ENCODE measurements around the gene AAK1. TPM values are rescaled to one million over a fixed set of nuclear protein-coding genes. Genes with fewer than 3 reads are reported as not detected.

The AAK1 gene
- total and polyA plus RNA-seq, 10 of the 15 experiments (the other 5 are each of a cell fraction or from before 2014, with no cell fraction given), result 2.9 to 41.4 (median 17.5) TPM

DNA sequence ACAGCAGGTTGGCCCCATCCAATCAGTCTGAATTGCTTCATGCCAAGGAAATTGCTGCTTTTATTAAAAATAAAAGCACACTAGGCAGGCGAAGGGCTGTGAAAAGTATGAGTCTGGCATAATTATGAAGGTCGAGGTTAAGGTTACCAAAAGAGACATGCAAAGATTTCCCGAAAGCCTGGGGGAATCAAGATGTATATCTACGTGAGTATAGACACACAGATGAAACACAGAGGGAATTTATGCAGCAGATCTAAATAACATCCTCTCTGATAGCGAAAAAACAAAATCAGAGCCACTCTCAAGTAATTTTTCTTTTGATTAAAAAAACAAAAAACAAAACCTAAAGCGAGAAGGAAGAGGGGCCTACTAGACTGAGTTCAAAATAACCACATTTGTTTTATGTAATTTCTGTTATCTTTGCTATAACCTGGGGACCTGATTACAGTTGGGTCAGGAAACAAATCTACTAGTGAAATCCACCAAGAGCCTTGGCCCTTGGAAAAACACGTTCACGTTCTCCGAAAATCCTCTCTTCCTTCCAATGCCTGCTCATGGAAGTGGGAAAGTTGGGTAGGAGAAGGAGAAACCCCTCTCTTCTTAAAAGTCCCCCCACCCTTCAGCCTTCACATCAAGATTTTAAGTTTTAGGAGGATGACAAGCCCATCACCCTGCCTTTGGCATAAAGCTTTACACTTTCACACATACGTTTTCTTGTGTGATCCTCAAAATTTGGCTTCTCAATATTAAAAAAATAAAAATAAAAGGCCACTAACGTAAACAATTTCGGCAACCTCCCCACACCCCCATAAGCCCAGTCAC is 1.4 kb downstream of the AAK1 start:
- 76% methylated on average over 12 of the region's 12 CpGs for WGBS (ENCODE audit: insufficient coverage, insufficient replicate concordance, low lambda C conversion rate, missing lambda C conversion rate)
- DNase-seq (ENCODE audit: low read depth, low spot score), result no peak
- TF ChIP-seq EED (IDR thresholded peaks at IDR 0.05; ENCODE audit: low read depth) (no peak), SP1 (IDR thresholded peaks at IDR 0.05; ENCODE audit: low read depth, low read length) (no peak), HDAC6 (IDR thresholded peaks at IDR 0.05; ENCODE audit: unreplicated experiment) (no peak), MEF2B (IDR thresholded peaks at IDR 0.05; ENCODE audit: partially characterized antibody, poor library complexity, severe bottlenecking) (no peak), CBX3 (IDR thresholded peaks at IDR 0.05; ENCODE audit: borderline replicate concordance, low read depth) (no peak), CHD1 (IDR thresholded peaks at IDR 0.05; ENCODE audit: low read depth, low read length) (0 out of 2 replicates have a peak, but pooled peaks have one; percentile 9), RELA (IDR thresholded peaks at IDR 0.05; ENCODE audit: borderline replicate concordance, partially characterized antibody) (no peak)
- TF ChIP-seq, protein P1, sequence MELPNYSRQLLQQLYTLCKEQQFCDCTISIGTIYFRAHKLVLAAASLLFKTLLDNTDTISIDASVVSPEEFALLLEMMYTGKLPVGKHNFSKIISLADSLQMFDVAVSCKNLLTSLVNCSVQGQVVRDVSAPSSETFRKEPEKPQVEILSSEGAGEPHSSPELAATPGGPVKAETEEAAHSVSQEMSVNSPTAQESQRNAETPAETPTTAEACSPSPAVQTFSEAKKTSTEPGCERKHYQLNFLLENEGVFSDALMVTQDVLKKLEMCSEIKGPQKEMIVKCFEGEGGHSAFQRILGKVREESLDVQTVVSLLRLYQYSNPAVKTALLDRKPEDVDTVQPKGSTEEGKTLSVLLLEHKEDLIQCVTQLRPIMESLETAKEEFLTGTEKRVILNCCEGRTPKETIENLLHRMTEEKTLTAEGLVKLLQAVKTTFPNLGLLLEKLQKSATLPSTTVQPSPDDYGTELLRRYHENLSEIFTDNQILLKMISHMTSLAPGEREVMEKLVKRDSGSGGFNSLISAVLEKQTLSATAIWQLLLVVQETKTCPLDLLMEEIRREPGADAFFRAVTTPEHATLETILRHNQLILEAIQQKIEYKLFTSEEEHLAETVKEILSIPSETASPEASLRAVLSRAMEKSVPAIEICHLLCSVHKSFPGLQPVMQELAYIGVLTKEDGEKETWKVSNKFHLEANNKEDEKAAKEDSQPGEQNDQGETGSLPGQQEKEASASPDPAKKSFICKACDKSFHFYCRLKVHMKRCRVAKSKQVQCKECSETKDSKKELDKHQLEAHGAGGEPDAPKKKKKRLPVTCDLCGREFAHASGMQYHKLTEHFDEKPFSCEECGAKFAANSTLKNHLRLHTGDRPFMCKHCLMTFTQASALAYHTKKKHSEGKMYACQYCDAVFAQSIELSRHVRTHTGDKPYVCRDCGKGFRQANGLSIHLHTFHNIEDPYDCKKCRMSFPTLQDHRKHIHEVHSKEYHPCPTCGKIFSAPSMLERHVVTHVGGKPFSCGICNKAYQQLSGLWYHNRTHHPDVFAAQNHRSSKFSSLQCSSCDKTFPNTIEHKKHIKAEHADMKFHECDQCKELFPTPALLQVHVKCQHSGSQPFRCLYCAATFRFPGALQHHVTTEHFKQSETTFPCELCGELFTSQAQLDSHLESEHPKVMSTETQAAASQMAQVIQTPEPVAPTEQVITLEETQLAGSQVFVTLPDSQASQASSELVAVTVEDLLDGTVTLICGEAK (IDR thresholded peaks at IDR 0.05; ENCODE audit: borderline replicate concordance), result no peak
- intact Hi-C loops (cut with micrococcal nuclease; ENCODE audit: unreplicated experiment) (loop anchor here (5.0 to 10.0 kb wide), 4 partner anchors 60 to 1267 kb away; partner anchors contain the start of gene GFPT1), in situ Hi-C loops (cut with MboI) (no loop called here)
- peaks cover 76% of the 10 kb centered on the region for H3K79me2 ChIP-seq (ENCODE audit: control insufficient read depth, insufficient read depth, low read length)
- H3K4me2 ChIP-seq (ENCODE audit: control insufficient read depth, insufficient read depth), result peak overlapping the region; percentile 73
- POLR2A ChIA-PET, result interaction anchor here (1.1 kb wide), 1 partner anchor 14 kb away, joined by 4 read pairs; no protein-coding TSS in a partner anchor
- RAD21 ChIA-PET (ENCODE audit: unreplicated experiment), result interaction anchor here (1.2 kb wide), 1 partner anchor 60 kb away, joined by 4 read pairs; no protein-coding TSS in a partner anchor
- no peak for ATAC-seq
- peaks cover 30% of the 10 kb centered on the region for H3K4me1 ChIP-seq (ENCODE audit: control insufficient read depth, insufficient read depth, low read length)
- peak overlapping the region; percentile 85 for H3K4me3 ChIP-seq
- H4K20me1 ChIP-seq (ENCODE audit: control insufficient read depth, insufficient read depth), result no peaks in the 10 kb centered on the region
- H3K36me3 ChIP-seq (ENCODE audit: control insufficient read depth in 2 of 2, insufficient read depth in 2 of 2, low read length in 1 of 2), result 0 out of 4 replicates have a peak, but pooled peaks cover 0 to 5% of the 10 kb centered on the region in 2 experiments
- CTCF ChIA-PET, result interaction anchor here (0.6 to 1.1 kb wide), 3 partner anchors 53 to 253 kb away, joined by 3 read pairs; no protein-coding TSS in a partner anchor
- peak overlapping the region; percentile 94 for H3K27ac ChIP-seq (ENCODE audit: control insufficient read depth, insufficient read depth)
- peaks cover 2% of the 10 kb centered on the region; the same call in 1 of the 3 replicates for H3K9me3 ChIP-seq (replicated peaks; ENCODE audit: control insufficient read depth, insufficient read depth, low read length)
- H3K9ac ChIP-seq (ENCODE audit: control insufficient read depth, insufficient read depth, low read length), result peak overlapping the region; percentile 89
- no peak overlapping the region; the same call in 1 of the 2 replicates for H2AFZ ChIP-seq (ENCODE audit: control insufficient read depth, low read depth, low read length)
- FAIRE-seq, result no peak
- SMC1A ChIA-PET (ENCODE audit: uncharacterized antibody, unreplicated experiment), result interaction anchor here (0.7 to 3.8 kb wide), 3 partner anchors 59 to 77 kb away, joined by 3 to 19 read pairs (median 3); no protein-coding TSS in a partner anchor
- H3K27me3 ChIP-seq (replicated peaks in 1 of 2; ENCODE audit: control insufficient read depth in 2 of 2, insufficient read depth in 2 of 2, low read length in 1 of 2), result no peaks in the 10 kb centered on the region
- BruUV-seq (replicated peaks), result TSS peak; percentile 55

All from GM12878 (cell line).